HG03280 (cell line): ENCODE data around the gene ITIH6.
"Not testable (repeated sequence)": the region's sequence is repeated elsewhere in the genome, so short reads cannot be mapped to it uniquely, and the experiment has no call there.

Experiments
- ATAC-seq: cut with Tn5 transposase; IDR thresholded peaks from one replicate; pipeline ENCODE4 v1.9.1; 2021; ENCODE audit warnings: mild to moderate bottlenecking, moderate library complexity; ENCODE audit not compliant: unreplicated experiment

Gene ITIH6

GRCh38 chrX:54738567-54738966 lies 59.5 kb downstream of the ITIH6 start:
- not testable (repeated sequence) for ATAC-seq

- not testable (repeated sequence) for ATAC-seq
Observed at GRCh38 chrX:54736298-54736942, 61.6 kb downstream of the ITIH6 start.

GRCh38 chrX:54721424-54721823 lies 76.6 kb downstream of the ITIH6 start:
- ATAC-seq: no peak

GRCh38 chrX:54715621-54716020 lies 82.4 kb downstream of the ITIH6 start:
- ATAC-seq: no peak

- ATAC-seq: no peak
Observed at GRCh38 chrX:54714424-54714823, 83.6 kb downstream of the ITIH6 start.

- ATAC-seq: no peak
Observed at GRCh38 chrX:54711735-54712134, 86.3 kb downstream of the ITIH6 start.

- no peak for ATAC-seq
Observed at GRCh38 chrX:54710920-54711319, 87.1 kb downstream of the ITIH6 start.

- ATAC-seq: no peak
Observed at GRCh38 chrX:54708404-54708803, 89.7 kb downstream of the ITIH6 start.
